GM19025 (cell line): ENCODE measurements around the gene GPATCH2L.

Source experiments
- ATAC-seq: cut with Tn5 transposase; IDR thresholded peaks from one replicate; pipeline ENCODE4 v1.9.1; 2021; ENCODE audit warnings: mild to moderate bottlenecking, low read depth, moderate library complexity; ENCODE audit not compliant: unreplicated experiment

Gene GPATCH2L

DNA sequence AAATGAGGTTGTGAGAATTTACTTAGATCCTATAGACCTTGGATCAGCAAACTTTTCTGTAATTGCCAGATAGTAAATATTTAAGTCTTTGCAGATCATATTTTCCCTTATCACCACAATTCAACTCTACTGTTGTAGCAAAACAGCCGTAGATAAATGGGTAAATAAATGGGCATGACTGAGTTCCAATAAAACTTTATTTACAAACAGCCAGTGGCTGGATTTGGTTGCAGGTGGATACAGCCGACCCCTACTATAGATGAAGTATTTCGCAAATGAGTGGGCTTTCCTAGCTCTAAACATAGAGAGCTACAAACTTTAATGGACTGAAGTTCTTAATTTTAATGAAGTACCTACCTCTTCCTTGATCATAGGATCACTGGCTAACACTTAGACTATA, 100.7 kb downstream of the GPATCH2L start:
- no peak for ATAC-seq

DNA sequence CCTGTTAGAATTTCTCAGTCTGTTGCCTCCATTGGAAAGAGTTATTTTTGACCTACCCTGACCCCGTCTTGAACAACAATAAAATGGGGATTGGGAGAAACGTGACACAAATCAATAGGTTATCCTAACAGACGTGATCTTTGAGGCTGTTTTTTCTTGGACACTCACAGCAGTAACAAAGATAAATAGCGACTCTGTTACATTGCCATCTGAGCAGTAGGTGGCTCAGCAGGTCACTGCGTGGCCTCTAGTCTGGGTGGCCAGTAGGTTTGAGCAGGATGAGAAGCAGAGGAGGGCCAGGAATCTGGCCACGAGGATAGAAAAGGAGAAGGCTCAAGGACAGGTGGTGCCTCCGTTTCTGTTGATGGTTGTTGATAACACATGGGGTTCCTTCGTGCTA, 101.4 kb downstream of the GPATCH2L start:
- no peak for ATAC-seq

DNA sequence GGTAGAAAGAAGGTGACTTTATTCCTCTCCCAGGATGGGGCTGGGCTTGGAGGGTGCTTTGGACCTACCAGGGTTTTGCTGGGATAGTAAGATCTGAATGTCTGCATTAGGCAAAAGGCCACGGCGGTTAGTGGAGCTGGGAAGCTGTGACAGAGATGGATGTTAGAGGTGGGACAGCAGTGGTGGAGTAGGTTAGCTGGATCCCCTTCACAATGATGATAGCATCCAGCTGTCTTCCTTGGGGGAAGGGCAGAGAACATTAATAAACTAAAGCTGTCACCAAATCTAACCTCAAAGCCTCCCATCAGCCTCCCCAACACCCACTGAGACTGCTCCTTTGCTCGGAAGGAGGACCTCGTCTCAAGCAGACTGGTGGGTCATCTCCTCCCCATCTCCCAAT, 104.8 kb downstream of the GPATCH2L start:
- ATAC-seq = no peak

DNA sequence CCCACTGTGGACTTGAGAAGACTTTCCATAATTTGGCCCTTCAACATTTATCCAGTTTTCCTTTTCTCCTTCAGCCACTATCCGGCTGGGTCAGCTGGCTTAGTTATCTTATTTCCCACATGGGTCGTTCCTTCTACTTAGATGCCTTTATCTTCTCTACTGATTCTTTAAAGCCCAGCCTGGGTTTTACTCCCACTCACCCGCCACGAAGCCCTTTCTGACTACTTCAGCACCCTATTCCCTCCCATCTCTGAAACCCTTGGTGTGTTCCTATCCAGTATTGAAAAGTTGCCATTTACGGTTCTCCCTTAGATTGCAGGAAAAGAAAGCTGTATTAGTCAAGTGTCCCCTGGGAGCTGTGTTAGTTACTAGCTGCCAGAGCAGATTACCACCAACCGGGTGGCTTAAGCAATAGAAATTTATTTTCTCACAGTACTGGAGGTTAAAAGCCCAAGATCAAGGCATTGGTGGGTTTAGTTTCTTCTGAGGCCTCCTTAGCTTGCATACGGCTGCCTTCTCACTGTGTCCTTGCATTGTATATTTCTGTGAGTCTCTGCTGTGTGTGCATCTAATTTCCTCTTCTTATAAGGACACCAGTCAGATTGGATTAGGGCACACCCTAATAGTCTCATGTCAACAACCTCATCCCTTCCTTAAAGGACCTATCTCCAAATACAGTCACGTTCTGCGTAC, 105.5 kb downstream of the GPATCH2L start:
- no peak for ATAC-seq

DNA sequence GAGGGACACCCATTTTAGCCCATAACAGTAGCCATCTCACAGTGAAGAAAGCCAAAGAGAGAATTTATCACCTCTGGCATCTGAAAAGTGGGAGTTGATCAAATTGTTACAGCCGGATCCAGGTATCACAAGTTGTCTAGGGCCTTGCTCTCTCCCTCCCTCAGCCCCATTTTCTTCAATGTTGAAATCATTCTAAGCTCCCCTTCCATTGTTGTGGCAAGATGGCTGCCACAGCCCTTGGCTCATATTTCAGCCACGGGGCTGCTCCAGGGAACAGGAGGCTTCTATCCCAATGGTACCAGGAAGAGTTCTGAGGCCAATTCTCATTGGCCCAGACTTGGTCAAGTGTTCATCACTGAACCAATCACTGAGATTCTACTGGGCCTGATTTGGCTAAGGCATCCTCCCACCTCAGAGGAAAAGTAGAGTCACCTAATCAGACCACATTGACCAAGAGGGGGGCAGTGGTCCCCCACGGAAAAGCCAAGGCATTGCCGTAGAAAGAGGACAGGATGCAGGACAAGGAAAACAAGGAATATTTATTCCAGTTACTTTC, 106.2 kb downstream of the GPATCH2L start:
- no peak for ATAC-seq

DNA sequence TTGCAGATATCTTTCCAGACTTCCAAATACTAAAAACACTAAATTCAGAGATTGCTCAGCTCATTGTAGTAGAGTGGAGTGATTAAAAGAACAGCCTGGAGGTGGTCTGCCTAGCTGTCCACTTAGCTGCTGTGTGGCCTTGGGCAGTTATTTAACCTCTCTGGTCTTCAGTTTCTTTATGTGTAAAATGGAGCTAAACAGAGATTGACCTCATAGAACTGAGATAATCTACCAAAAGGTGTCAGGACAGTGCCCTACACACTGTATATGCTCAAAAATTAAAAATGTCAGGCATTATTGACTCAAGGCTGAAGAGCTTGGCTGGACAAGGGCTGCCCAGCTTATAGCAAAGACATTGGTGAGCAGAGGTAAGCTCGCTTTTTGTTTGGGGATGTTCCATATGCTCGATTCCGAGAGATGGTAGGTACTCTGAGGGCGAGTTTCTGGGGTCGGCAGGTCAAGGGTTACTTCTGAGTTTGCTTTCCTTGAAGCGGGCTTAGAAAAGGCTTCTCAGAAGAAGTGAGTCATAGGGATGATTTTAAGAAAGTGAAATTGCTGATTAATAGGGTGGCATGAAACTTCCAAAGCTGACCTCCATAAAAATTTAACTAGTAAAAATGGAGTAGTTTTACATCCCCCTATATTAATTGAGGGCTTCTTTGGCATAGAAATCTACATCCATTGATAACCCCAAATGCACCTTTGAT, 107.5 kb downstream of the GPATCH2L start:
- ATAC-seq = no peak

DNA sequence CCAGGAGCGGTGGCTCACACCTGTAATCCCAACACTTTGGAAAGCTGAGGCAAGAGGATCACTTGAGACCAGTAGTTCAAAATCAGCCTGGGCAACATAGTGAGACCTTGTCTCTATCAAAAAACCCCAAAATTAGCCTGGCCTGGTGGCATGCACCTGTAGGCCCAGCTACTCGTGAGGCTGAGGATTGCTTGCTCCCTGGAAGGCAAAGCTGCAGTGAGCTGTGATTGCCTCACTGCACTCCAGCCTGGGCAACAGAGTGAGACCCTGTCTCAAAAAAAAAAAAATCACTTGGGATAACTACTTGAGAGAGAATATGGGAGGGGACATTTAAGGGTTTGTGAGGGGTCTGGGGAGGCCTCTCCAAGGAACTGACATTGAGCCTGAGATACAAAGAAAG, 109.0 kb downstream of the GPATCH2L start:
- no peak for ATAC-seq

DNA sequence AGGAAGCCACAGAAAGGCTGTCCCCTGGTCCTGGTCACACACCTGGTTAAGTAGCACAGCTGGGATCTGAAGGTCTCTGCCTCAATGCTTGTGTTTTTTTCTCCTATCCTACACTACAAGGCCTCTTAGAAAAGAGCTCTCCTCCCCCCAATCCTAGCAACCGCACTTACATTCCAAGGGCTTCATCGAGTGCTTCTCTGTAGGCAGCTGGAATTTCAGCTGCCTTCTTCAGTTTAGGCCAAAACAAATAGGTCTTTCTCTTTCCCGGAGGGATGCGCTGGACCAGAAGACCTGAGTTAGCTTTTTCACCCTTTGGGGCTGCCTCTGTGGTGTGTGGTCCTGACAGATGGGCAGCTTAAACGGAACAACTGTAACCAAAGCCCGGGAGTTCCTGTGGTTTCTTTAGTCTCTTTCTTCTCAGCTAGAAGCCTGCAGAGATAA, 109.7 kb downstream of the GPATCH2L start:
- ATAC-seq = no peak

DNA sequence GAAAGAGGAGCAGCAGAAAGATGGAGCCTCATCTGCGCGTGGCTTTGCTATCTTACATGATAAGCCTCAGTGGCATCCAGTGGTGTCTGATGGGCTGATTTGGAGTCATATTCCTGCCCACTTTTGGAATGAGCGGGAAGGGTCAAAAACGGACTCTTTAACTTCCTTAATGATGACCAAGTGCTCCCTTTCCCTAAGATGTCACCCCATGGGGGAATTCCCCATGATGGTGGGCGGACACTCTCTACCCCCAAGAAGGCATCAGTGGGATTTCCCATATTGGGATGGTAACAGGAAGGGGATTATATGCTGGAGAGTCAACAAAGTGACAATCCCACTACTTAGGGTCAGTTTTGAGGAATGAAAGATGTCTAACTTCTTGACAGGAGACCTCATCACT, 110.9 kb downstream of the GPATCH2L start:
- no peak for ATAC-seq
